ENCODE data around the gene IFRD1.
"Not testable (repeated sequence)": the region's sequence is repeated elsewhere in the genome, so short reads cannot be mapped to it uniquely, and the experiment has no call there.

The IFRD1 gene

DNA sequence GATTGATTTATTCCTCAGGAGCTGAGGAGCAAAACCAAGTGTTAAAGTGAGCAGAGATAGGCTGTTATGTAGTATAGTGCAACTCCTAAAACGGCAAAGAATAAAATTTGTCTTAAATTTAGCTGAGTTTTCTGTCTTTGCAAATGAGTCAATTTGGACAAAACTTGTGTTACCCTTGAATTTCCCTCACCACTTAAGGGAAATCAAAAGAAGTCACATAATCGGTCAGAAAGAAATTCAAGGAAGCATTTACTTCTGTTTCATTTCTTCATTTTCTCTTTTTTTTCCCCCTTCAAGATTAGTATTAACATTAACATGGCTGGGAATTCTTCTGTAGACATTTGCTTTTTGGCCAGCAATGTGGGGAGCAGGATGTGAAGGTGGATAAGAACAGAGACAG, 44.4 kb downstream of the IFRD1 start:
- no peak for DNase-seq

DNA sequence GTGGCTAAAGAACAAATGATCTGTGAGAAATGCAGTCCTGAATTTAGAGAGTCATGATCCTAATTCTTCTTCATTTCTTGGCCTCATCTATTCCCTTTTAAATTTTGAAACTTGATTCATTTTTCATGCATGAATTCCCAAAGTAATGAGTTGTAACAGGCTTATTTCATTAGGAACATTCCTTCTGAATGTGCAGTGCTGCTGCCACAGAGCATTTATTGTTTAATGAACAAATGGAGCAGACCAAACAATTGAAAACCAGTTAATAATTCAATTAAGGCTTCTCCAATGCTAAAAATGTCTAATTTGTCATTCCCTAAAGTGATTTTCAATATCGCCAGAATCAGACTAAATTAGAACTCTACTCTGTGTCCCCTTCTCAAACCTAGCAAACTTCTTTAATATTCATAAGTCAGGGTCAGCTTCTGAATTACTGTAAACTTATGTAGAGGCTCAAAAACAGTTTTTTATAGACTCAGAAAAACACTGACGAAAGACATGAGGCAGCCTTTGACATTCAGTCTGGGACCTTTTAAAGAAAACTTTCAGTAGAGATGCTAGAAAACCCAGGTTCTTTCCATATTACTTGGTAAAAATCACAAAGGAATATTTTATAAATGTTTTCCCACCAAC, 45.0 kb downstream of the IFRD1 start:
- DNase-seq: no peak

DNA sequence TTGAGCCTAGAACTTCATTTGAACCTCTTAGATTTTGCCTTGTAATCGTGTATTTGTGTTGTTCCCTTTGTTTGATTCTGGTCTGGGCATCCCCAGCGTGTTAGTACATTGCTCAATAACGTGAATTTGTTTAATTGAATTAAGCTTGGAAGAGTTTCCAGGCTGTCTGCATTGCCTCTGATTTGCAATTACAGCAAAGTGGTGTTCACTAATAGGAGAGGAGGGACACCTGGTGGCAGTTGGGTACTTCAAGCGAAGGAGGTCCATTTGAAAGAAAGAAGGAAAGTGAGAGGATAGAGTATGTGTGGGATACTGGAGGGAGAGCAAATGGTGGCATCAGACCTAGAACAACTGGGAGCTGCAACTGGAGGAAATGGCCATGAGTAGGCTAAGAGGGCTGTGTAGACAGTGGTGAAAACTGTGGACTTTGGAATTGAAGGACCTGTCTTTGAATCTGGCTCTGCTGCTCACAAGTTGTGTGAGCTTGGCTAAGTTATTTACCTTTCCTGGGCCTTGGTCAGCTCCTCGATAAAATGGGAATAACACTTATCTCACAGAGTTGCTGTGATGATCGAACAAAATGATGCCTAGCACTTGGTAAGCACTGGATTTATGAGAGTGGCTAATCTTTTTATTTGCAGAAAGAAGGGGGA, 45.7 kb downstream of the IFRD1 start:
- DNase-seq: peak; percentile 11 to 50

DNA sequence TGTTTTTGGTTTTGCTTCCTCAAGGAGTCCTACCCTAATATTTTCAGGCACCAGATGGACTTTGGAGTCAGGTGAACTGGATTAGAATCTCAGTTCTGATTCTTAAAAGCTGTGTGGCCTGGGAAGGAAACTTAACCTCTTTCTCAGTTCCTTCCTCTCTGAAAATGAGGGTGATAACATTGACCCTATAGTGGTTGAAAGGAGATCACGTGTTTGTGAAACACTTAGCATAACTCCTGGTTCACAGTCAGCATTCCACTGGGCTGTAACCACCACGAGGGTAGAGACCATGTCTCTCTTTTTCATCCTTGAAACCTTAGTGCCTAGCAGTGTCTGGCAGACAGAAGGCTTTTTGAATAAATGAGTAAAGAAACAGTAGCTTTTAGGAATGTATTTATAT, 47.2 kb downstream of the IFRD1 start:
- DNase-seq: no peak

DNA sequence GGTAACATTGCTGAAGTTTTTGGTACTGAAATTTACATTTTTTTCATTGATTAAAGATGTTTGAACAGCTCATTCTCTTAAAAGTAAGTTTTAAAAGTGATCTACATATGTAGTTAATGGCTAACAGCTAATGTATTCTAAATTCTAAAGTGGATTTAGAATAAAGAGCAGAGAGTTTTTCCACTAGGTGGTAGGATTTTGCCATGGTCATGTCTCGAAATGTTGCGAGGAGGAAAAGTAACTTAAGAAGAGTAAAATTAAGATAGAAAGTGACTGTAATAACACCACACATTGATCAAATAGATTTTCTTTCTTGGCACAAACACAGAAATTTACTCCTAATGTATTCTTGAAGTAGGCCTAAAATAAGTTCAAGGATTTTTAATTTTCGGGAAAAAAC, 50.4 kb downstream of the IFRD1 start:
- DNase-seq: no peak

DNA sequence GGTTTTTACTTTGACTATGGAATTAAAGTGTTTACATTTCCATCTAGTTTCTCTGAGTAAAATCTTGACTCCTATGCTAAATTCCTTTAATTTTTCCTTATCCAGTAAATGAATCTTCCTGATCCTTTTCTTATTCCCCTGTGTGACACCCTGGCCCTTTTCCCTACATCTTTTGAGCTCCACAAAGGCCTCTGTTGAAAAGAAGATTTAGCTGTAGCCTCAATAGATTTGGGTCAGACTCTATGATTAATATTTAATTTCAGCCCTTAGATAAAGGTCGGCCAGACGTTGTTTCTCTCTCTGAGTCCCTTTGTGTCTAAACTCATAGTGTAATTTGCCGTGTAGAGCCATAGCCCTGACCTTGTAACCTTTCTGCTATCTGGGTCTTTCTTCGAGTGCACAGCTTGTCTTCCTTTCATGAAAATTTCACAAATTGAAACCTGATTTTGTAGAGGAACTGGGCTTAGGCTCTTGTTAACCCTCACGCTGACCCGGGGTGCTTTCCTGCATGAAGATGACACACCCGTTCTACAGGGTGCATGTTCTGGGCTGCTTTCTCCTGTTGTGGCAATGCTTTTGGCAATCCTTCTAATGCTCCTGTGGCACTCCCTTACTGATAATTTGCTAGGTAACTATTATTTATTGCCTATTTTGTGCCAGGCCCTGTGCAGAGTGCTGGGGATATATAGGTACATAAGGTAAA, 51.7 kb downstream of the IFRD1 start:
- no peak for DNase-seq

DNA sequence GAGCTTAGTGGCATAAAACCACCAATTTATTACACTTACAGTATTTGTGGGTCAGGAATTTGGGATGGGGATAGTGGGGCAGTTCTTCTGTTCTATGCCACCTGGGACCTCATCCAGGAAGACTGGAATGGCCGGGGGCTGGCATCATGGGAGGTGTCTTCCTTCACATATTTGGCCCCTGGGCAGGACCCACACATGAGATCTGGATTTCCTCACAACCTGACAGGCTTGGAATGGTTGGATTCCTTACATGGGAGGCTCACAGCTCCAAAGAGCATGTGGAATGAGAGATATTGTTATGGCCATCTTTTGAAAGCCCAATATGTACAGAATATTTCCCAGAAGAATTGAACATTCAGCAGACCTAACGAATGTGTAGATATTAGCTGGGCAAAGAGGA, 52.4 kb downstream of the IFRD1 start:
- no peak for DNase-seq

DNA sequence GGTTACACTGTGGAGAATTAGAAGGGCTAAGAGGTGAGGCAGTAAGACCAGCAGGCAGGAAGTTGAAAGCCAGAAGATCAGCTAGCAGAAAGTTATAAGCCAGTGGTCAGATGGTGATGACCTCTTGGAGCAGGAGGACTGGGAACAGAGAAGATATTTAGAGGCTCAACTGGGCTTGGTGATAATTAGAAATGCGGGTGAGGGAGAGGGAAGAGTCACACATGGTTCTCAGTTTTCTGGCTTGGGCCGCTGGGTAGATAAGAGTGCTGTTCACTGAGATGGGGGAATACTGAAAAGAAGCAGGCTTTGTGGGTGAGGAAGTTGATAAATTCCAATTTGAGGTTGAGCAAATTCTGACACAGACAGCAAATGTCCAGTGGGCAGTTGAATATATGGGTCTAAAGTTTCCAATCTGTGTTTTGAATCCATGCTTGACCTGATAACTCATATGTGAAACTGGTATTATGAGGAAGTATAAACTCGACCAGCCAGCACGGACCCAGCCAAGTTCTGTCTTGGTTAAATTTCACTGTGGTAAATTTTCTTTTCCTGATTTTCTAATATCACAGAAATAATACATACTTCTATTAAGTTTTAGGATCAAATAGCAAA, 53.2 kb downstream of the IFRD1 start:
- no peak for DNase-seq

DNA sequence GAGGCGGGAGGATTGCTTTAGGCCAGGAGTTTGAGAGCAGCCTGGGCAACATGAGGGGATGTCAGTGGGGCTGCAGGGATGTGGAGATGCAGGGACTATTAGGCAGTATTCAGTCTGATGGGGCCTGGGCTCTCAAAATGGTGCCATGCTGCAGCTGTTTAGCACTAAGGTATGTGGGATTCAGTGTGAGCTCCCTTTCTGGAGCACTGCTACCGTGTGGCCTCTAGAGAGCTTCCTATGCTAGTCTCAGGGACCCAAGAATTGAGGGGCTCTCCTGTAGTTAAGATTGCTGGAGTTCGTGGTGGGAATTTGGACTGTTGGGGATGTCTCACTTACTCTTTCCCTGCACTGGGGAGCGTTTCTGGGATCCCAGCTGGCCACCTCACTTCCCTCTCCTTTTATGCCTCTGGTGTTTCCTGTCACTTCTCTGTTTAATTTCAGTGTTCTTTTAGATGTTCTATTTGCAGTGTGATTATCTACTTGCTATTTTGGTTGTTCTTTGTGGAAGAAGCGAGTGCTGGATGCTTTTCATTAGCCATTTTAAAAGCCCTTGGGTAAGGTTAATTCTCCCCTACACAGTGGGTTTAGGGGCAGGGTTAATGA, 53.9 kb downstream of the IFRD1 start:
- DNase-seq: no peak

DNA sequence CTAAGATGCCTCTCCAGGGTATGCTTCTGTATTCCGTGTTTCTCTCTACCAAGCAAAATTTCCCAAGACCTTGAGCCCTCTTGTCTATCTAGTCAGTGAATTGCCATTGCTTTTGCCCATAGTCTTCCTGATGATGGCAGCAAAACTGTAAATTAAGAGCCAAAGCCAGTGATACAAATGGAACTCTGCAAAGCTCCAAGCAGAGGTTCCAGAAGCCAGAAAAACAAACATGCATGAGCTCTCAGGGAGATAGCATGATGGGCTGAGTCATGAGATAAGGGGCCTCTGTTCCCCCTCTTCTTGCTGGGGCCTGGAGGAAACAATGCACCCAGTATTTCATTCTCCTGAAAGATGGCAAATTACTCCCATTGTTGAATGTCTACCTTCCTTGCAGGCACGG, 55.2 kb downstream of the IFRD1 start:
- DNase-seq: no peak

DNA sequence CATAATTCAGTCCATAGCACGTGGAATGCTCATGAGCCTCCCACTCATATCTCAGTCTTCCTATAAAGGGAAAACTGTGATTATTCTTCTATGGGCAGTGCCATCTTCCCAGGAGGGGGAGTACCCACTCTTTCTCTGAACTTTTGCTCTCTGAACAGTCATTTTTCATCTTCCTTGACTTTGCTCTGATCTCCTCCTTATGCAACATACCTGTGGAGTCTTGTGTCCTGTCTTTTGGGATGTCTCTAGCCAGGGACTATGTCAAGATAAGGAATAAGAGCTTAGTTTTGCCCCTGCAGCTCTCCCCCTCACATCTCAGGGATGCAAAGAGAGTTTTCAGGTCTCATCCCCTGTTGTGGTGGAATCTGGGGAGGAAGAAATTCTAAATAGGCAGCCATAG, 58.1 kb downstream of the IFRD1 start:
- no peak for DNase-seq

DNA sequence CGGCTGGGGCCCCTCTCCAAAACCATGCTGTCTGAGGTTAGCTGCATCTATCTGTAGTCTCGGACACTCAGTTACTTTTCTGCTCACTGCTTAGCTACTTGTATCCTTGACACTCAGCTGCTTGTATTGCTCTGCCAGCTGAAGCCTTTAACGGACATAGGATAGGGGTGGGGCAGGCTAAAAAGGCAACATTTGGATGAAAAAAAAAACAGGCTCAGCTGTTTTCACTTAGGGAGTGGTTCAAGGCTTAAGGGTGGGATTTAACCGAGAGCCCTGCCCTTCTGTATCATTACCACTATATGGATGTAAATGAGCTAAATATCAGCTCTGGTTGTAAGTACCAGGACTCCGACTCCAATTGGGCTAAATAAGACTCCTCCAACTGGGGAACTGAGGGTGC, 59.1 kb downstream of the IFRD1 start:
- DNase-seq: no peak

DNA sequence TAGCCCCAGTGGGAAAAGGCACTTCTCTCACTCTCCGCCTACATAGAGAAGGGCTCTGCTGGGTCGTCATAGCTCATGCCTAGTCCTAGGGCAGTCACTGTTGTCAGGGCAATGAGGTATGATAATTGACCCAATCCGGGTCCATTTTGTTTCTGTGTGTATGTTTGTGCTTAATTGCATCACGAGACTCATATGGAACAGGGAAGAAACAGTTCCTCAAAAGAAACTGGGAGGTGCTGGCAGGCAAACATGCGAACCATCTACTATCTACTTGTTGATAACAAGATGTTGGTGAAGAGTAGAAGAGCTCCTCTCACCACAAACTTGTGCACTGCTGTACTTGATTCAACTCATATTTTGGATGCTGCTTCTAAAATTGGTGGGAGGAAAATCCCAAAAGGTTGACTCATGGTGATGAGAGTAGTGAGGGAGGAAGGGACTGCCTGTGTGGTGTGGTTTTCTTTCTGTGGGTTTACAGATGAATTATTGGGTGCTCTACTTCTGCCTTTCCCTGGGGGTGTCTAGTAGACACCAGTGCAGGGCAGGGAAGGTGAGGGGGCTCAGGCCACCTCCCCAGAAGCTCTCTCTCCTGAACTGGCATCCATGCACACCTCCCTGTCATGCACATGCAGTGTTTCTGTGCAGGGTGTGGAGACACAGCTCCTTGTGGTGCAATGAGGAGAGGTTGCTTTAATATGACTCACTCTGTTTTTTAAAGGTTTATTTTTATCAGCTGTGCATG, 59.9 kb downstream of the IFRD1 start:
- DNase-seq: no peak

DNA sequence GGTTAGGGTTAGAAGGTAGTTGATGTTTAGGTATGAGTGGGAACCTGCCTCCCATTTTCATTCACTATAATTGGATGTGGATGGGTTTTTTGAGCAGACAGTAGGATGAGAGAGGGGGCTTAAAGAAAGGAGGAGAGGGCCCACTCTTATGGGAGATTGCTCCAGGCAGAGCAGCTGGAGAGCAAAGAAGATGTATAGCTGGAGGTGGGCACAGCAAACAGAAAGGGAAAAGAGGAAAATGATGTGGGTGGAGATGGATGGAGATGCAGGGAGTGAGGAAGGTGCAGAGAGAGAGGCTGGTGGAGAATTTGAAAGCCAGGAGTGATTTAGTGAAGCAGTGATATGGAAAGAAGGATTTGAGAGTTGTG, 60.5 kb downstream of the IFRD1 start:
- DNase-seq: no peak

DNA sequence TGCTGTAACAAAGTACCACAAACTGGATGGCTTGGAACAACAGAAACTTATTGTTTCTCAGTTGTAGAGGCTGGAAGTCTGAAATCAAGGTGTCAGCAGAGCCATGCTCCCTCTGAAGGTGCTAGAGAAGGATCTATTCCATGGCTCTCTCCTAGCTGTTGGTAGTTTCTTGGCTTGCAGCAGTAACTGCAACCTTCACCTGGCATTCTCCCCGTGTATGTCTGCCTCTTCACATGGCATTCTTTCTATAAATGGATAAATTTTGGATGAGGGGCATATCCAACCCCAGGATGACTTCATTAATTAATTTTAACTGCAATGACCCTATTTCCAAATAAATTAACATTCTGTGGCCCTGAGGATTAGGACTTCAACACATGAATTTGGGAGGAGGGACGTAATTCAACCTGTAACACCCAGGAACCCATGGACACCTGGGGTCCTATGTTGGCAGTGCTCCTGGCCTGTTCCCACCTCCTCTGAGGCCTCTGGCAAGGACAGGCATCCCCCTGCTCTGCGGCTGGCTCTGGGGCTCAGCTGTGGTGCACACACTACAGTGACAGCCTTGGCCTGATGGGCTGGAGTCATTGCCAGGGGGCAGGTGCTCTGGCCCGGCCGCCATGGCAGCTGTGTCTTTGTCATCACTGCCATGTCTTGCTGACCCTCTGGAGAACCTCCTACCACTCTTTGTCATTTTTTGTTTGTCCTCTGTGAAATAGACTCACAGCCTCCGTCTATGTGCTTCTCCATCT, 61.4 kb downstream of the IFRD1 start:
- no peak for DNase-seq

DNA sequence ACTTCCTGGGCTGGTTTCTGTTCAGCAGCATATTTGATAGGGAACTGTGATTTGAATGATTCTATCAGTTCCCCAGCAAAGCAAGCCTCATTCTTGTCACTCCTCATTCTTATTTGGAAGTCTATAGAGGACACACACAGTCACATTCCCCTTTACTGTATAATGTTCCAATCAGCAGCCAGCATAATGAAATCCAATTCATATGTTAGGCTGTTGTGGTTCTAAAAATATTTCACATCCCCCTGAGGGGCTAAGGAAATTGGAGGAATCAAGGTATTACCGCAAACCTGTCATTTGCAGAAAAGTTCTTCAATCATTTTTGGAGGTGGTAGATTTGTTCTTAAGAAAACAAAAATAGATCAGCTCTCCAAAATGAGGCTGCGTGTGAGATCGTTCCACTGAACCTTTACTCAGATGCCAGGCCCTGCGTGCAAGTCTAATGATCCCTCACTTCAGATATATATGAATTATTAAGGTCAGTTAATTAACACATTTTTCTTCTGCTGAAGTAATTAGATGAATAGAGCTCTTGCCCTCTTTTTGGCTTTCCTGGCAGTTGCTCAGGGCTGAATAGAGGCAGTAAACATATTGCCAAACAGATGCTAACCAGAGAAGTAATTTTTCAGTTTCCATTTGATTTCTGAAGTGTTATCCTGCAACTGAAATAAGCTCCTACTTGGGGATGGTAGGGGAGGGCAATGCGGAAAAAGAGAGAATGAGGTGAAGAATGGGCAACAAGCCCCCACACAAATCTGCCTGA, 62.4 kb downstream of the IFRD1 start:
- no peak for DNase-seq

DNA sequence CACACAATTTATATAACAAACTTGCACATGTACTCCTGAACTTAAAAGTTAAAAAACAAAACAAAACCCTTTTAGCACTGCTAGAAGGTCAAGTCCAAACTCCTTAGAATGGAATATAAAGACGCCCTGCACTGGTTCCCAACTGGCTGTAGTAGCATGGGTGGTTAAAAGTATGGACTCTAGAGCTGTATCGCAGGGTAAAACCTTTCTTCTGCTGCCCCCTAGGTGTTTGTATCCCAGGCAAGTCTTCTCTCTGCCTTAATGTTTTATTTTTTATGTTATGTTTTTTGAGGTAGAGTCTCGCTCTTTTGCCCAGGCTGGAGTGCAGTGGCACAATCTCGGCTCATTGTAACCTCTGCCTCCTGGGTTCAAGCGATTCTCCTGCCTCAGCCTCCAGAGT, 65.7 kb downstream of the IFRD1 start:
- no peak for DNase-seq

DNA sequence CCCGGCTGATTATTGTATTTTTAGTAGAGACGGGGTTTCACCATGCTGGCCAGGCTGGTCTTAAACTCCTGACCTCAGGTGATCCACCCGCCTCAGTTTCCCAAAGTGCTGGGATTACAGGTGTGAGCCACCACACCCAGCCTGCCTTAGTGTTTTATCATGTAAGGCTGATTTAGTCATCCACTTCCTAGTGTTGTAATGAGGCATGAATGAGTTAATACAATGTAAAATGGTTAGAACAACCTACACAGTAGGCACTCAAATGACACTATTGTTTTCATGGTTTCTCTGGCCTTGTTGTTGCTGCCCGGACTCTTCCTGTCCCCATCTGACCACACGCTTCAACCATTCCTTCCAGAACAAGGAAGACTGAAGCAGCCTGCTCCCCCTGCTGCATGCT, 66.2 kb downstream of the IFRD1 start:
- not testable (repeated sequence) for DNase-seq

DNA sequence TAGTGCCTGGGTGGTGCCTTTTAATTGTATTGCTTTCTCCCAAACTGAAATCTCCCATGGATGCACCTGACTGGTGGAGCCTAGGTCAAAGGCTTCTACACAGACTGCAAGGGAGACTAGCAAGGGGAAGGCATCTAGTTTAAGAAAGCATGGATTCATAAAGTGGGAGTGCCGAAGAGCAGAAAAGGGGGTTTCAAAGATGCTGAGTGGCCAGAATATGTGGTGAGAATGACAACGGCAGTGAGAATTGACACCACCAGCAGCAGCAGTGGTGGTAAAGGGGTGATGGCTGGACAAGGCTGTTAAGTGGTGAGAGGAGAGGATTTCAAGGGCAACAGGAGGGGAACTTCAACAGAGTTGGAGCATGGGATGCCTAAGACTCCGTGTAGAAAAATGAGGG, 67.2 kb downstream of the IFRD1 start:
- no peak for DNase-seq

DNA sequence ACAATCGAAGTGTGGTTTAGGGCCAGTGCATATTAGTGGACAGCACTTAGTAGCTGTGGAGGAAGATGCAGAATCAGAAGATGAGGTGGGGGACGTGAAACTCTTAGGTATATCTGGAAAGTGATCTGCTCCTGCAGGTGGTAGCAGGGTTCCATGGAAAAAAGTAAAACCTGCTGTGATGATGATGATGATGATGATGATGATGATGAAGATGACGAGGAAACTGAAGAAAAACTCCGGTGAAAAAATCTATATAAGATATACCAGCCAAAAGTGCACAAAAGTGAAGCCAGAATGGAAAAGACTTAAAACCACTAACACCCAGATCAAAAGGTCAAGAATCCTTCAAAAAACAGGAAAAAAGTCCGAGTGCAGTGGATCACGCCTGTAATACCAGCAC, 70.5 kb downstream of the IFRD1 start:
- DNase-seq: no peak

DNA sequence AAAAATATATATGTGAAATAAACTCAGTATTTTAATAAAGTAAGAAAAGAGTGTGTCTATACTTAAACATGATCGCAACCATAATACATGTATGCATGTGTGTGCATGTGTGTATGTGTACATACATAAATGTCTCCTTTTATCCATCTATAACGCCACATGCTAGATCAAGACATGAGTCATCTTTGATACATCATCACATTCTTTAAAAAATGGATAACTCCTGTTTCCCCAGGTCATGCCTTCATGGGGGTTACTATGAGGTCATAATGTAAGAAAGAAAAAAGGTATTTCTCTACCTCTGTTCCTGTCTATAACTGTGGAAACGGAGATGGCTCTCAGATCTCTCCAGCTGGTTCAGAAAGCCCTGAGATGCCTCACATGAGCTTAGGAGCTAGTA, 71.7 kb downstream of the IFRD1 start:
- DNase-seq: no peak
